Measurements from ENCODE around the gene ADAD2. TPM values are rescaled to one million over a fixed set of nuclear protein-coding genes. Genes with fewer than 3 reads are reported as not detected.

The ADAD2 gene
- total and polyA plus RNA-seq, 9 of the 15 experiments (the other 6 are each of a cell fraction or from before 2014, with no cell fraction given) = 0.07 TPM; not detected in 8

- TF ChIP-seq TCF7L2 (IDR thresholded peaks at IDR 0.05; ENCODE audit: low read depth, low read length) (no peak), ZBTB33 (CRISPR knock-in tag; IDR thresholded peaks at IDR 0.05) (no peak)
Measured at GRCh38 chr16:84161037-84161436, 29.9 kb upstream of the ADAD2 start (continued).

- Histone ChIP-seq H3K9me1 (ENCODE audit: control insufficient read depth, insufficient read depth, low read length) (no peaks in the 10 kb centered on the region), H3K4me1 (replicated peaks in 1 of 2; ENCODE audit: control insufficient read depth in 2 of 2, insufficient read depth in 2 of 2, low read length in 2 of 2) (peaks cover 0 to 4% of the 10 kb centered on the region in 2 experiments; a peak in 1 of 5 replicates), H3K4me3 (no peak overlapping the region), H2AFZ (ENCODE audit: low read depth, low read length) (no peak overlapping the region), H3K27ac (ENCODE audit: extremely low read depth, low read depth, low read length) (no peak overlapping the region), H3K4me2 (ENCODE audit: insufficient read depth, low read length) (no peak overlapping the region), H3K9ac (ENCODE audit: insufficient read depth in 1 of 2, low read depth in 2 of 2, low read length in 2 of 2) (no peak overlapping the region), H3K36me3 (ENCODE audit: control insufficient read depth, insufficient read depth, low read length) (no peaks in the 10 kb centered on the region), H3K79me2 (ENCODE audit: control insufficient read depth, insufficient read depth, low read length) (no peaks in the 10 kb centered on the region), H3K27me3 (ENCODE audit: control insufficient read depth in 2 of 2, insufficient read depth in 2 of 2, low read length in 2 of 2) (peaks cover 57 to 67% of the 10 kb centered on the region in 2 experiments), H3K9me3 (replicated peaks; ENCODE audit: control insufficient read depth, insufficient read depth, low read depth, low read length) (no peaks in the 10 kb centered on the region), H4K20me1 (replicated peaks; ENCODE audit: control insufficient read depth, insufficient read depth, low read length) (no peaks in the 10 kb centered on the region)
- intact Hi-C loops (cut with micrococcal nuclease) (no loop called here), in situ Hi-C loops (cut with MboI) (no loop called here)
- no TSS peak for BruUV-seq (replicated peaks)
- POLR2A ChIA-PET = interaction anchor here (1.6 kb wide), 1 partner anchor 10 kb away, joined by 4 read pairs; no protein-coding TSS in a partner anchor
- no peak for FAIRE-seq
- ATAC-seq = no peak
- no peak for DNase-seq (ENCODE audit: extremely low read depth in 1 of 4, low spot score in 3 of 4)
- WGBS (ENCODE audit: insufficient coverage, low coverage, missing lambda C conversion rate) = 0% methylated on average over 3 of the region's 3 CpGs
- CTCF ChIA-PET (ENCODE audit: low intra/inter-chr PET ratio) = no interaction called here
- TF ChIP-seq ZNF280A (IDR thresholded peaks at IDR 0.05; ENCODE audit: low read depth, partially characterized antibody) (no peak), DNMT1 (IDR thresholded peaks at IDR 0.05) (no peak), NCOR1 (IDR thresholded peaks at IDR 0.05) (no peak), MCM3 (IDR thresholded peaks at IDR 0.05) (no peak), CBX1 (IDR thresholded peaks at IDR 0.05; ENCODE audit: low read depth) (no peak), ZNF785 (CRISPR knock-in tag; IDR thresholded peaks at IDR 0.05) (no peak), ARID3B (CRISPR knock-in tag; IDR thresholded peaks at IDR 0.05; ENCODE audit: borderline replicate concordance) (no peak), ZNF408 (CRISPR knock-in tag; IDR thresholded peaks at IDR 0.05; ENCODE audit: low read depth) (no peak), ZNF436 (CRISPR knock-in tag; IDR thresholded peaks at IDR 0.05) (no peak), ASH1L (IDR thresholded peaks at IDR 0.05; ENCODE audit: borderline replicate concordance, low read depth, partially characterized antibody) (no peak), HMBOX1 (IDR thresholded peaks at IDR 0.05) (no peak), SRF (CRISPR knock-in tag; IDR thresholded peaks at IDR 0.05) (no peak), EHMT2 (IDR thresholded peaks at IDR 0.05) (no peak), CHD2 (IDR thresholded peaks at IDR 0.05; ENCODE audit: low read depth, low read length) (no peak), ZC3H4 (CRISPR knock-in tag; IDR thresholded peaks at IDR 0.05; ENCODE audit: borderline replicate concordance) (no peak)
Measured at GRCh38 chr16:84161801-84162200, 29.2 kb upstream of the ADAD2 start.

Measured in K562 (cell line).